ENCODE measurements around the gene CCDC197. TPM values are rescaled to one million over a fixed set of nuclear protein-coding genes. Genes with fewer than 3 reads are reported as not detected.

CCDC197 gene
- total and polyA plus RNA-seq, 9 of the 15 experiments (the other 6 are each of a cell fraction or from before 2014, with no cell fraction given) = not detected

DNA sequence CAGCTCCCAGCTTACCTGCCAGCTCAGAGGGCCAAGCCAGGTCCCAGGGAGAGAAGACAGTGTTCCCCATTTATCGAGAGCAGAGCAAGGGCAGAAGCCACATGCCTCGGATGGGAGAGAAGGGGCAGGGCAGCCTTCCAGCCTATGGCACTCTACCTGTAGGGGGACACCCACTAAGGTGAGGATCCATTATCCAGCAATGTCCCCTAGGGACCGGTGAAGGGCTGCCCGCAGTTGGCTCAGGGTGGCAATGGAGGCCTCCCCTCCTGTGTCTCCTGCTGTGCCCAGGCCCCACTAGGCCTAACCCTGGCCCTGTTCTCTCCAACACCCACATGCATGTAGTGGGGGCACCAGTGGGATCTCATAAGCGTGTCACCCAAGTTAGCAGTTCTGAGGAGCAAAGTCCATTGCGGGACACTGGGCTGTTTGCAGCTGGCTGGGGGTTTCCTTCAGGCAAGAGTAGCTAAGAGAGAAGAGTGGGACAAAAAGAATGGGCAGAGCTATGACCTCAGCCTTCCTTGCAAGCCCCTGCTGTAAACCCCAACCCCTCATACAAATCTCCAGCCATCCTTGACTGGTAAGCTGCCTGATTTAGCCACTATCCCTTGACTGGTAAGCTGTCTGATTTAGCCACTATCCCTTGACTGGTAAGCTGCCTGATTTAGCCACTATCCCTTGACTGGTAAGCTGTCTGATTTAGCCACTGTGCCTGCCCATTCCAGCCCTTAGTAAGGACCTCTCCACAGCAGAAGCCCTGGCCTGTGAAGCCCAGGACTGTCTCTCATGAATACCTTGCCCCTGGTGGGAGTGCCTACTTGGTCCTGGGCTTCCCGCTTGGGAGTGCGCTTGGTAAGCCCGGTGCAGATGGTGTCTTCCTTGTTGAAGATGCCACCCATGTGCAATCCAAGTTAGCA is 15.5 kb upstream of the CCDC197 start:
- 1% methylated on average over 9 of the region's 9 CpGs for WGBS (ENCODE audit: insufficient coverage, low coverage, missing lambda C conversion rate)
- BruUV-seq (replicated peaks) = no TSS peak
- ChIA-PET POLR2A (interaction anchor here (1.2 kb wide), 1 partner anchor 10 kb away, joined by 4 read pairs; no protein-coding TSS in a partner anchor), CTCF (ENCODE audit: low intra/inter-chr PET ratio) (no interaction called here)
- intact Hi-C loops (cut with micrococcal nuclease) (no loop called here), in situ Hi-C loops (cut with MboI) (no loop called here)
- Histone ChIP-seq H3K36me3 (ENCODE audit: control insufficient read depth, insufficient read depth, low read length) (no peaks in the 10 kb centered on the region), H3K79me2 (ENCODE audit: control insufficient read depth, insufficient read depth, low read length) (no peaks in the 10 kb centered on the region), H3K4me3 (no peak overlapping the region), H3K27ac (ENCODE audit: extremely low read depth, low read depth, low read length) (no peak overlapping the region), H3K9ac (ENCODE audit: insufficient read depth in 1 of 2, low read depth in 2 of 2, low read length in 2 of 2) (no peak overlapping the region), H3K9me3 (replicated peaks; ENCODE audit: control insufficient read depth, insufficient read depth, low read depth, low read length) (no peaks in the 10 kb centered on the region), H3K9me1 (ENCODE audit: control insufficient read depth, insufficient read depth, low read length) (peaks cover 2% of the 10 kb centered on the region), H4K20me1 (replicated peaks; ENCODE audit: control insufficient read depth, insufficient read depth, low read length) (no peaks in the 10 kb centered on the region), H3K4me1 (replicated peaks in 1 of 2; ENCODE audit: control insufficient read depth in 2 of 2, insufficient read depth in 2 of 2, low read length in 2 of 2) (no peaks in the 10 kb centered on the region), H3K27me3 (ENCODE audit: control insufficient read depth in 2 of 2, insufficient read depth in 2 of 2, low read length in 2 of 2) (peaks cover 0 to 20% of the 10 kb centered on the region in 2 experiments; a peak in 3 of 5 replicates), H2AFZ (ENCODE audit: low read depth, low read length) (no peak overlapping the region), H3K4me2 (ENCODE audit: insufficient read depth, low read length) (no peak overlapping the region)
- TF ChIP-seq RFX7 (CRISPR knock-in tag; IDR thresholded peaks at IDR 0.05) (no peak), SETDB1 (IDR thresholded peaks at IDR 0.05; ENCODE audit: low read length) (no peak), ZNF561 (CRISPR knock-in tag; conservative IDR thresholded peaks at IDR 0.05) (no peak), NR2C2 (CRISPR knock-in tag; IDR thresholded peaks at IDR 0.05) (no peak), NR2C2 (tag; IDR thresholded peaks at IDR 0.05) (no peak), ELF1 (tag; IDR thresholded peaks at IDR 0.05) (no peak), ZBTB1 (CRISPR knock-in tag; IDR thresholded peaks at IDR 0.05; ENCODE audit: borderline replicate concordance, low read depth) (no peak), ZNF717 (CRISPR knock-in tag; IDR thresholded peaks at IDR 0.05) (no peak), ZNF224 (CRISPR knock-in tag; IDR thresholded peaks at IDR 0.05) (no peak)
- TF ChIP-seq, protein P1, sequence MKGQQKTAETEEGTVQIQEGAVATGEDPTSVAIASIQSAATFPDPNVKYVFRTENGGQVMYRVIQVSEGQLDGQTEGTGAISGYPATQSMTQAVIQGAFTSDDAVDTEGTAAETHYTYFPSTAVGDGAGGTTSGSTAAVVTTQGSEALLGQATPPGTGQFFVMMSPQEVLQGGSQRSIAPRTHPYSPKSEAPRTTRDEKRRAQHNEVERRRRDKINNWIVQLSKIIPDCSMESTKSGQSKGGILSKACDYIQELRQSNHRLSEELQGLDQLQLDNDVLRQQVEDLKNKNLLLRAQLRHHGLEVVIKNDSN (CRISPR knock-in tag; IDR thresholded peaks at IDR 0.05) = no peak
- TF ChIP-seq, protein P2, sequence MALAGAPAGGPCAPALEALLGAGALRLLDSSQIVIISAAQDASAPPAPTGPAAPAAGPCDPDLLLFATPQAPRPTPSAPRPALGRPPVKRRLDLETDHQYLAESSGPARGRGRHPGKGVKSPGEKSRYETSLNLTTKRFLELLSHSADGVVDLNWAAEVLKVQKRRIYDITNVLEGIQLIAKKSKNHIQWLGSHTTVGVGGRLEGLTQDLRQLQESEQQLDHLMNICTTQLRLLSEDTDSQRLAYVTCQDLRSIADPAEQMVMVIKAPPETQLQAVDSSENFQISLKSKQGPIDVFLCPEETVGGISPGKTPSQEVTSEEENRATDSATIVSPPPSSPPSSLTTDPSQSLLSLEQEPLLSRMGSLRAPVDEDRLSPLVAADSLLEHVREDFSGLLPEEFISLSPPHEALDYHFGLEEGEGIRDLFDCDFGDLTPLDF (CRISPR knock-in tag; IDR thresholded peaks at IDR 0.05) = no peak
- no peak for DNase-seq (ENCODE audit: extremely low read depth in 1 of 4, low spot score in 3 of 4)
- FAIRE-seq = no peak
- ATAC-seq = no peak
